HG03103 (cell line): ENCODE measurements around the gene SETBP1.

Experiments
- ATAC-seq: cut with Tn5 transposase; IDR thresholded peaks from one replicate; pipeline ENCODE4 v1.9.1; 2021; ENCODE audit warnings: low read depth; ENCODE audit not compliant: unreplicated experiment

SETBP1 gene

GRCh38 chr18:44730803-44731529 is 50.3 kb downstream of the SETBP1 start:
- ATAC-seq: no peak

DNA sequence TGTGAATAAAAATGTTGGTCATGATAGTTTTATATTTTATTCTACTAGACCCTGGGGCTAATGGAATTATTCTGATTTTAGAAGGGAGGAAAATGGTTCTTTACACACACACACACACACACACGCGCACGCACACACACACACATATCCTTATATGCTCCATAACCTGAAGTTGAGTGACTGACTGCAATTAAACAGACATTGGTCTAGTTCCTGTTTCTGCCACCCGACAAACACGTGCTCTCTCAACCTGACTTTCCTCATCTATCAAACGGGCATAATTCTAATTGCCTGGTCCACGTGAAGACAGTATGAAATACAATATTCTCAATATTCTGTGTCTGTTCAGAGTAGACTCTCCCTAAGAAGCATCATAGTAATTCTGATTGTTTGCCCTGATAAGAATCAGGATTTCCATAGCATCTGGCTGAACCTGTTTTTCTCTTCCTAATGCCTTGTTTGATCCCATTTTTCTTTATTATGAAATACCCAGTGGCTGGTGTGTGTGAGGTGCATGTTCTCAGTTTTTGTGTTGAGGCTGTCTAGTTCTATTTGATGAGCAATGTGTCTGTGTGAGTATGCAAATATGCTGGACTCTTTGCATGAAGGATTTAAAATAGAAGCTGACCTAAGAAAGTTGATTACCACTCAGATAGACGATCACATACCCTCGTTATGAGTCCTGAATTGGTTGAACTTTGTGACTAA is 51.0 kb downstream of the SETBP1 start:
- ATAC-seq: peak; percentile 44

GRCh38 chr18:44732238-44732563 is 51.5 kb downstream of the SETBP1 start:
- no peak for ATAC-seq

DNA sequence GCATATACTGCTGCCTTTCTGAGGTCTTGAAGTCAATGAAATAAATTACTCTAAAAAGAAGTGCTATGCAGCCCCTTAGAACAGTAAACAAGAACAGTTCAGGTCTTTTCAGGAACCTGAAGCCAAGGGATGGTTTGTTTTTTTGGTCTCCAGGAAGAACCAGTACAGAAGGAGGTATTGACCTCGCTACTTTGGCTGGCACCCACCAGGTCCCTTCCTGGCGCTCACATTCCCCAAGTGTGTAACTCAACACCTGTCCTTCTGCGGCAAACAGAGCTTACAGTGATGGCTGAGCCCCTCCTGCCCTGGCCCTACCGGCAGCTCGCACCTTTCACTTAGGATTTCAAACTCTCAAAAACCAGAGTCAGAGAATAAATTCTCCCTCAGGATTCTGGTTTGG is 51.9 kb downstream of the SETBP1 start:
- ATAC-seq: no peak

- no peak for ATAC-seq
Observed at GRCh38 chr18:44733069-44733753, 52.5 kb downstream of the SETBP1 start.

- ATAC-seq: no peak
Observed at GRCh38 chr18:44733754-44734465, 53.2 kb downstream of the SETBP1 start.

DNA sequence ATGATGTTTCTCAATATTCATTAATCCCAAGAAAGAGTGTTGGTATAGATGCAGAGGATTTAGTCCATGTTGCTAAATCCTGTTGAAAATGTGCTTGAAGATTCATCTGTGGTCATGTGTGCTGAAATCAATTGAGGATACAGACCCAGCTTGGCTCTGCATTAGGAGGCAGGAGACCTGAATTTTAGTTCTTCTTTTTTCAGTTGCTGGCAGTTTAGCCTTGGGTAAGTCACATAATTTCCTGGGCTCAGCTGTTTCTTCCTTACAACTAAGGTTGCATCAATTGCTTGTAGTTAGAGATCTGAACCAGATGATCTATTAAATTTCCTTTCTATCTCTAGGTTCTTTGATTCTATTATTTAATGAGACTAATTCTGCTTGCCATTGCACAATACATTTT is 54.4 kb downstream of the SETBP1 start:
- ATAC-seq: no peak

DNA sequence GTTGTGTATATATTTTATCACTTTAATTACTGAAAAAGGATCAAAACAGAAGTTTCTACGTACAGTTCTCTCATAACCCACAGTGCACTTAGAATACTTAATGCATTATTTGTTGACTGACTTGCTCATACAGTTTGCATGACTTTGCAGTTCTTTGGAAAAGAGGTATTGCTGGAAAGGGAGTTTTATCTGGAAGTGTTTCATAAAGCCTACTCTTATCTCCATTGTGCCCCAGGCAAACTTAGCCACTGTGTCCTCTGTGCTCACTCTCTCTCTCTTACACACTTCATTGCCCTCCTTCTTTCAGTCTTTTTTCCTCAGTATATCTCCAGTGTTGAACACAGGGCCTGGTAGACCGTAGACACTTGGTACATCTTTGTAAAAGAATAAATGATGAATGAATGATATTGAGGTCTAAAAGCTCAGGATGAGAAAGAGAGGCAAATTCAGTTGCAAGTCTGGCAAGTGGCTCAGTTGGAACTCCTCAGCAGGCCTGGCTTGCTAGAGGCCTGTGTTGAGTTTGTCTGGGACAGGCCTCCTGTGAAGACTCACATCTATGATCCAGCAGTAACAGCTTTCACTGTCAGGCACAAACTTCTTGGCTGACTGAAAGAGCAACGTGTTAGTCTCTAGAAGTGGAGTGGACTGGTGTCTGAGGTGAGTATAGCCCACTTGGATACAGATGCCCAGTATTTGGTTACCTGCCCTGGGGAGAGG is 56.1 kb downstream of the SETBP1 start:
- ATAC-seq: no peak

DNA sequence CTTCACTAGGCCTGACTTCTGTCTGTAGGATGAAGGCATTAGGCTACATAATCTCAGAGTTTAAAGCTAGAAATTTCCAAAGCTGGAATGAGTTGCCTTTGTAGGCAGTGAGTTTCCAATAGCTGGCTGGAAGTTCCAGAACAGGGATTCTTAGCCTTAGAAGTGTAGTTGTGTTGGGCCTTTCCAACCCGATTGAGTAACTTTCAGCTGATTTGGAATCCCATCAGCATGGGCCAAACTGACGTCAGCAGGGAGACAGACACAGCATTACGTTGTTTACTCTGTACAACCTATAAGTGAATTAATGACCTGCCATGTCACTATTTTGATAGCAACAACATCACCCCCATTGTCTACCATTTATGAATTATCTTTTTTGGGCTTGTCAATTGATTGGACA is 56.9 kb downstream of the SETBP1 start:
- no peak for ATAC-seq

DNA sequence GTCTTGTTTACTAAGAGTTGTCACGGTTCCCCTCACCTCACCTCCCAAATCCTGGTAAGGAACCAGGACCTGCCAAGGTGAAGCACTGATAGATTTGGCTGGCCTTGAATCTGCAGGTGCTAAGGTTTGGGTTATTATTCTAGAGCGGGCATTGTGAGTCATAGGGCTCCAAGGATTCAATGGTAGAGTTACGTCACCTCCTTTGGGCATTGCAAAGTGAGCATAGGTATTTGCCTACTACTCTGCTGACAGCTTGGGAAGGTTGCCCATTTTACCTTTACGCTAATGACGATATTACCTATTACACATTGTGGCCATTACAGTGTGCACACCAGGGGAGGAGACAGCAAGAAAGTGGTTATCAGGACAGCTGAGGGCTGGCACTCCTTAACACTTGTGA is 59.3 kb downstream of the SETBP1 start:
- no peak for ATAC-seq

GRCh38 chr18:44741085-44741484 is 60.4 kb downstream of the SETBP1 start:
- no peak for ATAC-seq

DNA sequence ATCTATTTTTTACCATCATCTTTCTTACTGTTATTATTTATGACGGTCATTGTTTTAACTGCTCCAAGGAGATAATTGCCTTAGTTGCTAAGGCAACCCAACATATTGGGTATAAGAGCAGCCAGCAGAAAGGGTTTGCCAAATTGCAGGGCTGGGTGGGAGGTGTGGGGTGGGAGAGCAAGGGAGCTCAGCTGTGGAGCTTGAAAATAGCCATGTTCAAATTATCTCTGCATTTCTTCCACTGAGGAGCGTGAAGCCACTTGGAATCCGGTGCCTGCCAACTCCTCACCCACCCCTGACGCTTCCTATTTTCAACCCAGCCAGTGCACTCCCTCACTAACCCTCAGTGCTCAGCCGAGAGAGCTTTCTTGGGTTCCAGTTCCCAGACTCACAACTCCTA is 60.8 kb downstream of the SETBP1 start:
- ATAC-seq: no peak

DNA sequence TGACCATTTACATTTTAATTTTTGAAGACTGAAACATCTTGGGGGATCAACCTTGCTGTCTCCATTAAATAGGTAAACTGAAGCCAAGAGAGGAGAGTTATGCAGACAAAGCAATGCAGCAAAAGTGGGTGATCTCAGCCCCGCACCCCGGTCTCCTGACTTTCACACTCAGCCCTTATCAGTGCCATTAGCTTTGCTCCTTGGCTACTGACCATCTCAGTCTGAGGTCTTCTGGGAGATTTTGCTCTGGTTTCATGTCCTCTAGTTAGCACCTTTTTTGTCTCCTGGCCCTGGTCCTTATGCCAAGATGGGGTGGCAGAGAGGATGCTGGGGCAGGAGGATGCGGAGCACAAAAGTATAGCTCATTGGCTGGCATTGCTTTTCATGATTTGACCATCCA is 61.4 kb downstream of the SETBP1 start:
- ATAC-seq: no peak

DNA sequence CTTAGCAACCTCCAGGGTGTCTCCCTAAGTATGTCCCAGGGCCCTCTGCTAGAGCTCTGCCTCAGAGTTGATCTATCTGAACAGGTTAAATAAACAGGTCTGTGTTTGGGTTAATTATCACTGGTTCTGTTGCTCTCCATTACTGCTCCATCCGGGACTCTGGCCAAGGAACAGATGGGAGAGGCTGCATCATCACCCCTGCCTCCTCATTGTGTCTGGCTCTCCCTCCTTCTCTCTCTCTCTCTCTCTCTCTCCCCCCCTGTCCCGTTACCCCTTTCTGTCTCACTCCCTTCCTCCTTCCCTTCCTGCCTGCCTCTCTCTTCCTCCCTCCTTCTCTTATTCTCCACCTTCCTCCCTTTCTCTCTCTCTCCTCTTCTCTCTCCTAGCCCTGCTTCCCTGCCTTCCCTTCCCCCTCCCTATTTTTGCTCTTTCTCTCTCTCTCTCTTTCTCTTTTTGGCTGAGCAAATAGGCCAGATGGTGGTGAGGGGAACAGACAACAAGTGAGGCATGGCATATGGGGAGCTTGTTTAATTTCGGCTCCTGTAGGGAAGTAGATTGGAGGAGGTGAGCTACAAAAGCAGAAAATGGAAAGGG is 62.1 kb downstream of the SETBP1 start:
- no peak for ATAC-seq

DNA sequence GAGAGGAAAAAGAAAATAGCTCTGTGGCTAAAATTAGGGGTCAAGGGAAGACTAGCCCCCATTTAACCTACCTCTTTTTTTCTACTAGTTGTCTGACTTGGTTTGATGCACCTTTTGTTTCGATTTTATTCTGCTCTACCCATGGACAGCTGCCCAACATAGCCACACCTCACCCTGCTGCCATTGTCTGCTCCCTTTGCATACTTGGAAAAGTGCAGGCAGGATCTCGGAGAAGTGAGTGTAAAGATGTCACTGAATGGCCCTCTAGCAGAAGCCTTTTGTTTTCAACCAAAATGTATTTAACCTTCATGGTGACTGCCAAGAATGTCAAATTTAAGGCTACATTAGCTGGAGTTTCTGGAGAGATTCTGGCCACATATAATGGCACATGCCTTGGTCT is 62.9 kb downstream of the SETBP1 start:
- ATAC-seq: no peak

DNA sequence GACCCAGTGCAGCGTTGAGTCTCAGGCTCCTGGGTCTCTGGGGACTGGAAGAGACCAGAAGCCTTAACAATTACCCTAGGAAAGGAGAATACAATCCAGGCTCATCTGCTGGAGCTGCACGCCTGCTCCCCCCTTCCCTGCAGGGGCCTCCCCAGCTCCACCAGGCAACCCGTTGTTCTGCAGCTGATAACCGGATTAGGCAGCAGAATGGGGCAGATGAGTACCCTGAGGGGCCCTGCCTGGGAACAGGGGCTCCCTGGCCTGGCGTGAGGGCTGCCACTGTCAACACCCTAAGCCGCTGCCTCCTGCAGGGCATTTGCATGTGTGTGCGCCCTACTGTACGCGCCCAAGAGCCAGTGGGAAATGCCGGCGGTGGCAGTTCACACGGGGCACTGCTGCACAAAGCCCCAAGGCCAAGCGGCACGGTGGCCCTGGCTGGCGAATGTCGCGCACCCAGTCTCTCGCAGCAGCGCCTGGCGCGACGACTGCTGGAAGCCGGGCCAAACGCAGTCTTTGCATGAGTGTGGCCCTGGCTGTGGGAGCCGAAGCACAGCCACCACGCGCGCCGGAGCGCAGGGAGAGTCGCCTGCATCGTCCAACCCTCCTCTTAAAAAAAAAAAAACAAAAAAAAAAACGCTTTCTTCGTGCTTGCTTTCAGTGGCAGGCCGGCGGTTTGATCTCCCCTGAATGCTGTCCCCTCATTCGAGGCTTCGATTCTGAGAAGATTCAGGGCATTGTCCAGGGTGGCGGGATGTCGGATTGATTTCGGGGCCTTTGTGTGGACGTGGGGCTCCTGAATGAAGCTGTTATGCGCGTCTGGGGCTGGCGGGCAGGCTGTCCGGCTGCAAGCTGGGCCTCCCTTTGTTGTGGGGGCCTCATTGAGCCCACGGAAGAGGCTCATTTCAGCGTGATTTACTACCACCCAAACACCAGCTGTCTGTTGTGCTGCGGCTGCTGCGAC is 63.8 kb downstream of the SETBP1 start:
- ATAC-seq: no peak

- no peak for ATAC-seq
Observed at GRCh38 chr18:44747157-44747556, 66.5 kb downstream of the SETBP1 start.

DNA sequence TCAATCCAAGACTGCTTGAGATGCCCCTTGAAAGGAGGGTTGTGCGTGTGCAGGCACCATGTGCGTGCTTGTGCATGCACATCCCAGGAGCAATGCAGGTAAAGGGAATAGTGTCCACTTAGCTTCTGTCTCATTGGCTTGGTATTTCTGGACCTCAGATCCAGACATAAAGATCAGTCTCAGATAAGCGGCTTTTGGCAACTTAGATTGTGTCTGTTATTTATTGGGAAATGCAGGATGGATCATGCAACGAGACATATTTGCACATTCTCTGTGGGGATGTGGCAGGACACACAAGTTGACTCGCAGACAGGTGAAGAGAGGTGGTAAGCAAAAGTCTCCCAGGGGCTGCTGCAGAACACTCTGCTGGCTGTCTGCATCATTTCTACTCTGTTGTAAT is 67.9 kb downstream of the SETBP1 start:
- no peak for ATAC-seq

DNA sequence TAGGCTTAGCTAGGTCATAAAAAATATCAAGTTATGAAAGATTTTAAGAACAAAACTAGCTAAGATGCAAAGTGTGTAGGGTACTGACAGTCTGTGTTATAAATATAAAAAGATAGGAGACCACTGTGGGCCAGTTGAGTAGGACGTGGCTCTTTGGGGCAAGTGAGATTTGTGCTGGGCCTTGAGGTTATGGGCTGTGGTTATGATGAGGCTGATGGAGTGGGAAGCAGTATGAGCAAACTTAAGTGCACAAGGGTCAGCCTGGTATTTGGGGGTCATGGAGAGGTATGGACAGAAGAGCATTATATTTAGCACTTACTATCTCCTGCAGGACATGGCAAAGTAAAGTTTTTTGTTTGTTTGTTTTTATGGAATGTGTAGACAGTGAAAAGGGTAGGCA is 70.1 kb downstream of the SETBP1 start:
- ATAC-seq: no peak
